Smooth muscle cell (in vitro differentiated cells): ENCODE results near the gene EPHA4. TPM values are rescaled to one million over a fixed set of nuclear protein-coding genes. Genes with fewer than 3 reads are reported as not detected.

Experiments
- DNase-seq: peaks from one replicate; lab custom pipeline; 2025; ENCODE audit not compliant: unreplicated experiment; lab: John Stamatoyannopoulos, UW
- H2AFZ ChIP-seq: fragments of 200-600 bp; sonication (generic); 2 replicates; pipeline ENCODE4 v1.6.0; 2016; ENCODE audit warnings: antibody characterized with exemption, low read depth, mild to moderate bottlenecking
- H3F3A ChIP-seq: fragments of 200-600 bp; sonication (generic); 2 replicates; pipeline ENCODE4 v1.6.0; 2017; ENCODE audit warnings: antibody characterized with exemption, low read depth
- H3K27ac ChIP-seq: fragments of 200-600 bp; sonication (generic); 2 replicates; pipeline ENCODE4 v1.5.1; 2016; ENCODE audit warnings: low read depth, mild to moderate bottlenecking
- H3K27me3 ChIP-seq: fragments of 200-600 bp; sonication (generic); 2 replicates; pipeline ENCODE4 v1.6.1; 2016; ENCODE audit warnings: low read depth, mild to moderate bottlenecking
- H3K36me3 ChIP-seq: fragments of 200-600 bp; sonication (generic); 2 replicates; pipeline ENCODE4 v1.5.1; 2016; ENCODE audit warnings: low read depth
- H3K4me1 ChIP-seq: fragments of 200-600 bp; sonication (generic); 2 replicates; pipeline ENCODE4 v1.5.1; 2016; ENCODE audit warnings: low read depth
- H3K4me2 ChIP-seq: fragments of 200-600 bp; sonication (generic); 2 replicates; pipeline ENCODE4 v1.6.0; 2016; ENCODE audit warnings: mild to moderate bottlenecking
- H3K4me3 ChIP-seq: fragments of 200-600 bp; sonication (generic); 2 replicates; pipeline ENCODE4 v1.5.1; 2016; ENCODE audit warnings: mild to moderate bottlenecking
- H3K79me2 ChIP-seq: fragments of 200-600 bp; sonication (generic); 2 replicates; pipeline ENCODE4 v1.6.0; 2016; ENCODE audit warnings: low read depth, mild to moderate bottlenecking
- H3K9ac ChIP-seq: fragments of 200-600 bp; sonication (generic); 2 replicates; pipeline ENCODE4 v1.6.0; 2016; ENCODE audit warnings: low read depth
- H3K9me3 ChIP-seq: fragments of 200-600 bp; sonication (generic); replicated peaks from 2 replicates; pipeline ENCODE4 v1.5.1; 2016; ENCODE audit warnings: low read depth
- H4K20me1 ChIP-seq: fragments of 200-600 bp; sonication (generic); 2 replicates; pipeline ENCODE4 v1.6.0; 2016; ENCODE audit warnings: low read depth
- WGBS: methylation state at CpG from one replicate; pipeline ENCODE4 v1.1.7; 2016; ENCODE audit warnings: low lambda C conversion rate; 5-methylcytosine and 5-hydroxymethylcytosine counted together
- polyA plus RNA-seq: library from polyadenylated mRNA; unstranded; fragments of >200 nt; fragmentation: Nextera tagmentation; extraction: Ambion mirVana; gene quantifications from 2 replicates; pipeline ENCODE4 v1.2.1, GENCODE V29; 2016
- total RNA-seq: library from RNA; depleted of rRNA; stranded (reverse); fragments of >200 nt; gene quantifications from 2 replicates; pipeline ENCODE4 v1.2.3, GENCODE V29; 2014
- TF ChIP-seq, protein P1 (sequence below): fragments of 200-600 bp; sonication (generic); IDR thresholded peaks from 2 replicates; pipeline ENCODE4 v1.5.1; 2017; ENCODE audit warnings: borderline replicate concordance, mild to moderate bottlenecking, antibody characterized with exemption; ENCODE audit not compliant: insufficient read depth, poor library complexity, severe bottlenecking

Gene EPHA4
- total and polyA plus RNA-seq, 2 experiments from 2014 or later: 2.8 to 48.3 TPM

DNA sequence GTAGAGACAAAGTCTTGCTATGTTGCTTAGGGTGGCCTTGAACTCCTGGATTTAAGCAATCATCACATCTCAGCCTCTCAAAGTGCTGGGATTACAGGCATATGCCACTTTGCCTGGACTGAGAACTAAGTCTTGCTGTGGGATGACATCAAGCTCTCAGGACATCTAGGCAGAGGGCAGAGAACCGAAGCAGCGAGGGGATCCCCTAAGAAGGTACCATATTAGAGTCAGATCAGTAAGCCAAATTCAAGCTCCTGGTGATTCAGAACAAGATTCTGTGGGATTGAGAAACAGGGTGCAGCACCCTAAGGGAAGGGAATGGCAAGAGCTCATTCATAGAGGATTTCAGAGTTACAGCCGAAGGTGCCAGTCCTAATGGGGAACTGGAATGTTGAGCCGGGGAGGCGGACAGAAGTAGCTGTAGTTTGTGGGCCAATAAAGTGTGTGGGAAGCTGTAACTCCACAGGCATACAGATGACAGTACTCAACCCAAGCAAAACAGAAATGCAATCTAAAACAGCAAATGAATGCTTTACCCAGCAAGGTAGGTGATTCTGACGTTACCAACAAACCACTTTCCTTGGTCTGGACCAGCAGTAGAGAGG is 30.9 kb downstream of the EPHA4 start:
- H3K4me3 ChIP-seq: no peak overlapping the region
- H3K4me1 ChIP-seq: peaks cover 2% of the 10 kb centered on the region
- TF ChIP-seq, protein P1, sequence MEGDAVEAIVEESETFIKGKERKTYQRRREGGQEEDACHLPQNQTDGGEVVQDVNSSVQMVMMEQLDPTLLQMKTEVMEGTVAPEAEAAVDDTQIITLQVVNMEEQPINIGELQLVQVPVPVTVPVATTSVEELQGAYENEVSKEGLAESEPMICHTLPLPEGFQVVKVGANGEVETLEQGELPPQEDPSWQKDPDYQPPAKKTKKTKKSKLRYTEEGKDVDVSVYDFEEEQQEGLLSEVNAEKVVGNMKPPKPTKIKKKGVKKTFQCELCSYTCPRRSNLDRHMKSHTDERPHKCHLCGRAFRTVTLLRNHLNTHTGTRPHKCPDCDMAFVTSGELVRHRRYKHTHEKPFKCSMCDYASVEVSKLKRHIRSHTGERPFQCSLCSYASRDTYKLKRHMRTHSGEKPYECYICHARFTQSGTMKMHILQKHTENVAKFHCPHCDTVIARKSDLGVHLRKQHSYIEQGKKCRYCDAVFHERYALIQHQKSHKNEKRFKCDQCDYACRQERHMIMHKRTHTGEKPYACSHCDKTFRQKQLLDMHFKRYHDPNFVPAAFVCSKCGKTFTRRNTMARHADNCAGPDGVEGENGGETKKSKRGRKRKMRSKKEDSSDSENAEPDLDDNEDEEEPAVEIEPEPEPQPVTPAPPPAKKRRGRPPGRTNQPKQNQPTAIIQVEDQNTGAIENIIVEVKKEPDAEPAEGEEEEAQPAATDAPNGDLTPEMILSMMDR: no peak
- no peaks in the 10 kb centered on the region for H3K36me3 ChIP-seq
- no peaks in the 10 kb centered on the region for H4K20me1 ChIP-seq
- no peak overlapping the region for H3K27ac ChIP-seq
- 74% methylated on average over 6 of the region's 6 CpGs for WGBS
- H3K9ac ChIP-seq: no peak overlapping the region
- H3F3A ChIP-seq: no peaks in the 10 kb centered on the region
- H2AFZ ChIP-seq: no peak overlapping the region
- no peak overlapping the region for H3K4me2 ChIP-seq
- no peaks in the 10 kb centered on the region for H3K79me2 ChIP-seq
- H3K9me3 ChIP-seq: no peaks in the 10 kb centered on the region
- DNase-seq: no peak
- H3K27me3 ChIP-seq: no peaks in the 10 kb centered on the region

DNA sequence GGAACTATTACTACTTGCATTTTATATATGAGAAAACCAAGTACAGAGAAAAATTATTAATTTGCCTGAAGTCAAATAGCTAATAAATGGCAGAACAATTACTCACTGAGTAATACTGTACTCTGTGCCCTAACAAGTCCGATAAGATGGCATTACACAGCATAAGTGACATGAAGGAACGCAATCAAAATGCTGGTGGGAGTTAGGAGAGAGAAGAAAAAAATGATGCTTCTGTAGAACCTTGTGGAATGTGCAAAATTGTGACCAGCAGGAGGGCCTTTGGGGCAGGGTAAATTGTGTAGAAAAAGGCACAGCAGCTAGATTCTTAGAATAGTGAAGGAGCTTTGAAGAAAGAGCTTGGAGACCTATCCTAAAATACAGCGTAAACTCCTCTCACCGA is 32.9 kb downstream of the EPHA4 start:
- no peak for DNase-seq
- Histone ChIP-seq H3K27me3 (peaks cover 18% of the 10 kb centered on the region), H3K4me2 (no peak overlapping the region), H4K20me1 (no peaks in the 10 kb centered on the region), H3K4me1 (no peaks in the 10 kb centered on the region), H2AFZ (no peak overlapping the region), H3K9me3 (no peaks in the 10 kb centered on the region), H3K79me2 (no peaks in the 10 kb centered on the region), H3K36me3 (no peaks in the 10 kb centered on the region), H3K9ac (no peak overlapping the region), H3K27ac (no peak overlapping the region), H3K4me3 (no peak overlapping the region), H3F3A (no peaks in the 10 kb centered on the region)
- 87% methylated on average over 4 of the region's 4 CpGs for WGBS
- TF ChIP-seq, protein P1: no peak

GRCh38 chr2:221535824-221536223 is 36.3 kb downstream of the EPHA4 start:
- Histone ChIP-seq H3K27ac (no peak overlapping the region), H3K9ac (no peak overlapping the region), H3K4me1 (peaks cover 9% of the 10 kb centered on the region), H2AFZ (no peak overlapping the region), H3K79me2 (no peaks in the 10 kb centered on the region), H3F3A (no peaks in the 10 kb centered on the region), H3K4me2 (no peak overlapping the region), H3K27me3 (peaks cover 19% of the 10 kb centered on the region), H3K9me3 (no peaks in the 10 kb centered on the region), H4K20me1 (no peaks in the 10 kb centered on the region), H3K4me3 (no peak overlapping the region), H3K36me3 (no peaks in the 10 kb centered on the region)
- TF ChIP-seq, protein P1: no peak
- DNase-seq: no peak
- 50% methylated on average over 2 of the region's 2 CpGs for WGBS

DNA sequence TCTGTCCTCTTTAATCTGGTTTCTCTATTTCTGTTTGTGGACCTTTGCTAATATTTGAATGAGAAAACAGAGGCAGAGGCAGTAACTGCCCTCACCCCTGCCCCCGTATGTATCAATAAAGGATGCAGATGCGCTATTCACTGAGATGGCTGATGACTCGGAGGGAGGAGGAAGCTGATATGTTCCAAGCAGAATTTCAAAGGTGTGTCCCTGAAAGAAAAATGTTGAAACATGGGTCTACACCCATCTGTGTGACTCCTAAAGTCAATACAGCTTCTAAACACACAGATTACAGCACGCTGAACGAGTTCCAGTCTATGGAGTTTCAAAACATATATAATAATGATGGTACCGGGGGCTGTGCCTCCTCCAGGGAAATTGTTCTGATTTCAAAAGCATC is 38.8 kb downstream of the EPHA4 start:
- TF ChIP-seq, protein P1: no peak
- Histone ChIP-seq H3K4me1 (peaks cover 22% of the 10 kb centered on the region), H3K79me2 (no peaks in the 10 kb centered on the region), H3K36me3 (no peaks in the 10 kb centered on the region), H2AFZ (no peak overlapping the region), H3K4me2 (no peak overlapping the region), H3F3A (no peaks in the 10 kb centered on the region), H4K20me1 (no peaks in the 10 kb centered on the region), H3K9me3 (no peaks in the 10 kb centered on the region), H3K4me3 (no peak overlapping the region), H3K9ac (no peak overlapping the region), H3K27me3 (peaks cover 19% of the 10 kb centered on the region), H3K27ac (no peak overlapping the region)
- no peak for DNase-seq
- 92% methylated on average over 6 of the region's 6 CpGs for WGBS
